ENCODE data around the gene NTMT1.
A peak's percentile ranks its signal among the peaks of the same experiment; 100 is the strongest.

The NTMT1 gene

DNA sequence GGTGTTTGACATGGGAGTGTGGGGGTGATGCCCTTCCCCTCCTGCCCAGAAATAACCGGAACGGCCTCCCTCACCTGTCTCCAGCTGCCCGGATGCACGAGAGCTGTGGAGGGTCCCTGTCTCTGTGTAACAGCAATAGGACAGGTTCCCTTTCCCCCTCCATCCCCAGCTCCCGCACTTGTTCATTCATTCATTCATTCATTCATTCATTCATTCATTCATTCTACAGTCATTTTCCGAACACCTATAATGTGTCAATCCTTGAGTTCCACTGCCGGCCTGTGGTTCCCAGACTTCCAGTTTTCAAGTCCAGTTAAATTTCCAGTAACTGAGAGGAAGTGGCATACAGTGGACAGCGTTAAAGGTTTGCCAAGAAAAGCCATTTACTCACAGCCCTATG lies 46.7 kb downstream of the NTMT1 start:
- no peak for DNase-seq (ENCODE audit: low read depth)
- no peak overlapping the region for H3K4me3 ChIP-seq (ENCODE audit: control insufficient read depth, low read depth, low read length)
- TF ChIP-seq, protein P1, sequence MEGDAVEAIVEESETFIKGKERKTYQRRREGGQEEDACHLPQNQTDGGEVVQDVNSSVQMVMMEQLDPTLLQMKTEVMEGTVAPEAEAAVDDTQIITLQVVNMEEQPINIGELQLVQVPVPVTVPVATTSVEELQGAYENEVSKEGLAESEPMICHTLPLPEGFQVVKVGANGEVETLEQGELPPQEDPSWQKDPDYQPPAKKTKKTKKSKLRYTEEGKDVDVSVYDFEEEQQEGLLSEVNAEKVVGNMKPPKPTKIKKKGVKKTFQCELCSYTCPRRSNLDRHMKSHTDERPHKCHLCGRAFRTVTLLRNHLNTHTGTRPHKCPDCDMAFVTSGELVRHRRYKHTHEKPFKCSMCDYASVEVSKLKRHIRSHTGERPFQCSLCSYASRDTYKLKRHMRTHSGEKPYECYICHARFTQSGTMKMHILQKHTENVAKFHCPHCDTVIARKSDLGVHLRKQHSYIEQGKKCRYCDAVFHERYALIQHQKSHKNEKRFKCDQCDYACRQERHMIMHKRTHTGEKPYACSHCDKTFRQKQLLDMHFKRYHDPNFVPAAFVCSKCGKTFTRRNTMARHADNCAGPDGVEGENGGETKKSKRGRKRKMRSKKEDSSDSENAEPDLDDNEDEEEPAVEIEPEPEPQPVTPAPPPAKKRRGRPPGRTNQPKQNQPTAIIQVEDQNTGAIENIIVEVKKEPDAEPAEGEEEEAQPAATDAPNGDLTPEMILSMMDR (conservative IDR thresholded peaks at IDR 0.05; ENCODE audit: control insufficient read depth, insufficient read depth, low read depth, low read length) = no peak

DNA sequence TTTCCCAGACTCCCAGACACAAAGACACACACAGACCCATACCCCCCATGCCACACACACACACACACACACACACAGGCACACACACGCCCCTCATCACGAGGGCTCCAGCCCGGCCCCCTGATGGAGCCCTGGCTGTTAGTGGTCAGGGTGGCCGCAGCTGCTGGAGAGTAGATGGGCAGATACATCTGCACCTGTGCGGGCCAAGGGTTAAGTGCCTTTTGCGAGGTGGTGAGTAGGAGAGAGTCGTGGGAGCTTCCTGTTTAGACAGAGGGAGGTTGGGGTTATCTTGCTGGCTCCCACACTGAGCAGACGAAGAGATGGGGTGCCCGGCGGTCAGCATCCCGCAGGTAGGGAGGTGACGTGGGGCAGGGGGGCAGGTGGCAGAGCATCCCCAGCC lies 47.6 kb downstream of the NTMT1 start:
- no peak for DNase-seq (ENCODE audit: low read depth)
- H3K4me3 ChIP-seq (ENCODE audit: control insufficient read depth, low read depth, low read length) = no peak overlapping the region
- TF ChIP-seq, protein P1 (conservative IDR thresholded peaks at IDR 0.05; ENCODE audit: control insufficient read depth, insufficient read depth, low read depth, low read length) = no peak

DNA sequence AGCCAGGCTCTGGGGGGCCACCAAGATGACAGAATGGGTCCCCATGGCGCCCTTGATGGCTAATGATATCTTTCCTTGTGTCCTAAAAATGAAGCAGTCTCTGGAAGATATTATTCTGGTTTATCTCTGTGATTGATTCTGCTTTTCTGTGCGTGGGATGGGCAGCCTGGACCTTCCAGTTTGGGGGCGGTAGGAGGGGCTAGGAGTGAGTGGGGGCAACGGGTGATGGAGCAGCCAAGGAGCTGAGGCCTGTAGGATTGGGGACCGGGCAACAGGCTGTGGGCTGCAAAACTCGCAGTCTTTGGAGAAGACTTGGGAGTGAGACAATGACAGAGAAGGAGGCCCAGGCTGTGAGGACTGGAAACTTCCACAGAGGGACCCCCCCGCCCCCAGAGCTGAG lies 48.3 kb downstream of the NTMT1 start:
- TF ChIP-seq, protein P1 (conservative IDR thresholded peaks at IDR 0.05; ENCODE audit: control insufficient read depth, insufficient read depth, low read depth, low read length) = no peak
- H3K4me3 ChIP-seq (ENCODE audit: control insufficient read depth, low read depth, low read length) = no peak overlapping the region

DNA sequence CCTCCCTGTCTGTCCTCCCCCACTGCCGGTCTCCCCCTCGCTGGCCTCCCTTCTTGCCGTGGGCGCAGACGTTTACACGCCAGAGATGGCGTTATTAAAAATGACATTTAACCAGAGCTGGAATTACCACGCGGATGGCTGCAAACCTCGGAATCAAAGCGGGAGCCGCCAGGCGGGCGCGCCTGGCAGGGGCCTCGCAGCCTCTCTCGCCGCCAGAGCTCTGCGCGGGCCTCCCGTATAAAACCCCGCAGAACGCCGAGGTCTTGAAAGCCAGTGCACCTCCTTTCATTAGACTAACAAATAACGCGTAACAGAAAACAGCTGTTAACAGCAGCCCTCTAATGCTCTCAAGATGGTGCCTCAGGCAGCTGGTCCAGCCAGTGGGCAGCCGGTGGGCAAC lies 49.7 kb downstream of the NTMT1 start:
- TF ChIP-seq, protein P1 (conservative IDR thresholded peaks at IDR 0.05; ENCODE audit: control insufficient read depth, insufficient read depth, low read depth, low read length) = no peak
- no peak for DNase-seq (ENCODE audit: low read depth)
- H3K4me3 ChIP-seq (ENCODE audit: control insufficient read depth, low read depth, low read length) = no peak overlapping the region

More for the DNA sequence above, 48.3 kb downstream of the NTMT1 start:
- DNase-seq (ENCODE audit: low read depth) = no peak

DNA sequence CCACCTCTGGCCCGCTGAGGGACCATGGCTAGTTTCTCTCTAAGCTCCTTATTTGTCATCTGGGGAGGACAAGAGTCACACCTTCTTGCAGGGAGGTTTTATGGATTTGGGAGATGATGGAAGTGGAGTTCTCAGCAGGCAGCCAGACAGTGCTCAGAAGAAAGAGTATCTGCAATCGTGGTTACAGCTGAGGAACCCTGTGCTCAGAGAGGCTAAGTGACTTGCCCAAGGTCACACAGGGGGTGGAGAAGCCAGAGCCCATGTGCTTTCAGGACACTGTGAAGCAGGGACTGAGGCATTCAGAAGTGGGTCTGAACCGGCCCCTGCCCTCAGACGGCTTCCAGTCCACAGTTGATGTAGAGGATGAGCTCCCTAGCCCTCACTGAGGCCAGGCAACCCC lies 50.3 kb downstream of the NTMT1 start:
- TF ChIP-seq, protein P1 (conservative IDR thresholded peaks at IDR 0.05; ENCODE audit: control insufficient read depth, insufficient read depth, low read depth, low read length) = no peak
- no peak overlapping the region for H3K4me3 ChIP-seq (ENCODE audit: control insufficient read depth, low read depth, low read length)
- no peak for DNase-seq (ENCODE audit: low read depth)

DNA sequence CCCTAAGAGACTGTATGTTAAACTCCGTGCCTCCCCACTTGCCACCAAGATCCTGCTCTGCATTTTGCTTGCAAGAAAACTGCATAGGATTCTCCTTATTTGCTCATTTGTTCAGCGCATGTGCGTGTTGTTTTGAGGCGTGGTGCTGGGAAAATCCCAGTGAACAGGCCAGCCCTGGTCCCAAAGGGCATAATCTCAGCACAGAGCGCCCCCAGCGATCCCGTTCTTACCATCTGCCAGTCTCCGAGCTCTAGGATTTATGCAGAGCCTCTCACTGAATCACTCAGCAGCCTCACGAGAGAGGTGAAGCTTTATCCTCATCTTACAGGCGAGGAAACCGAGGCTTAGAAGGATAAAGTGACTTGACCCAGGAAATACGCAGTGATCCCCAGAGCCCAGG lies 51.0 kb downstream of the NTMT1 start:
- H3K4me3 ChIP-seq (ENCODE audit: control insufficient read depth, low read depth, low read length) = no peak overlapping the region
- peak; percentile 53 for DNase-seq (ENCODE audit: low read depth)
- TF ChIP-seq, protein P1 (conservative IDR thresholded peaks at IDR 0.05; ENCODE audit: control insufficient read depth, insufficient read depth, low read depth, low read length) = no peak

DNA sequence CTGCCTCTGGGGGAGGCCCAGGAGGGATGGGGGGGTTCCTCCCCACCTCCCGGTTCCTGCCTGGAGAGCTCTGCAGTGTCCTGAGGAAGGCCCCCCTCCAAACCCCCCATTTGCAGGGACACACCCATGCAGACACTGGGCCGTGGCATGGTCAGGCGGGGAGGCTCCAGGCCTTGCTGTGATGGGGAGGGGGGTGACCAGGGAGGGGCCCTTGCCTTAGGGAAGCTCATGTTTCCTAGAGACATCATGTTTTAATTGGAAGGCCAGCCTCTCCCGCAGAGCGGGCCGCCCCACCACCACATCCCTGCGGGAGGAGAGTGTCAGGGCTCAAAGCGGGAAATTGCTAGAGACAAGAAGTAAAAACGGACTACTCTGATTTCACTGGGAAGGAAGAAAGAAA lies 51.5 kb downstream of the NTMT1 start:
- TF ChIP-seq, protein P1 (conservative IDR thresholded peaks at IDR 0.05; ENCODE audit: control insufficient read depth, insufficient read depth, low read depth, low read length) = no peak
- no peak overlapping the region for H3K4me3 ChIP-seq (ENCODE audit: control insufficient read depth, low read depth, low read length)
- no peak for DNase-seq (ENCODE audit: low read depth)
